Skeletal muscle tissue (tissue), 4 donors: ENCODE measurements around the gene SLC7A5. TPM values are rescaled to one million over a fixed set of nuclear protein-coding genes. Genes with fewer than 3 reads are reported as not detected.
"Not testable (repeated sequence)": the region's sequence is repeated elsewhere in the genome, so short reads cannot be mapped to it uniquely, and the experiment has no call there.

Source experiments
- H3K27ac ChIP-seq: one replicate; pipeline ENCODE4 v1.7.0; 2013; ENCODE audit warnings: mild to moderate bottlenecking, low read depth, low read length, inconsistent platforms
- H3K27me3 ChIP-seq, 3 donors: one replicate each; pipeline ENCODE4 v1.7.0; 2013; ENCODE audit warnings: low read length in 3 of 3; ENCODE audit not compliant: control insufficient read depth in 3 of 3, insufficient read depth in 3 of 3
- H3K36me3 ChIP-seq, 3 donors: one replicate each; pipeline ENCODE4 v1.7.0; 2013; ENCODE audit warnings: low read length in 3 of 3; ENCODE audit not compliant: control insufficient read depth in 3 of 3, insufficient read depth in 3 of 3
- H3K4me1 ChIP-seq, 3 donors: one replicate each; pipeline ENCODE4 v1.7.0; 2013; ENCODE audit warnings: low read length in 3 of 3, mild to moderate bottlenecking in 3 of 3; ENCODE audit not compliant: control insufficient read depth in 3 of 3, insufficient read depth in 3 of 3
- H3K4me3 ChIP-seq, 3 donors: one replicate each; pipeline ENCODE4 v1.7.0; 2013; ENCODE audit warnings: low read length in 3 of 3
- H3K9ac ChIP-seq, 3 donors: one replicate each; pipeline ENCODE4 v1.7.0; 2013; ENCODE audit warnings: low read length in 3 of 3, mild to moderate bottlenecking in 3 of 3, moderate library complexity in 2 of 3, low read depth in 1 of 3
- H3K9me3 ChIP-seq, 3 donors: one replicate each; pipeline ENCODE4 v1.7.0; 2013; ENCODE audit warnings: low read length in 3 of 3; ENCODE audit not compliant: control insufficient read depth in 3 of 3
- total RNA-seq: library from RNA; depleted of rRNA; stranded (reverse); fragments of >200 nt; gene quantifications from one replicate; pipeline ENCODE4 v1.2.3, GENCODE V29; 2014
- donor health status: Osteomylitis.

SLC7A5 gene
- total RNA-seq, 1 donor from 2014 or later: 3.1 TPM

GRCh38 chr16:87828907-87829621 lies 40.2 kb downstream of the SLC7A5 start:
- H3K4me1 ChIP-seq: peaks cover 0 to 1% (median 0%) of the 10 kb centered on the region in 3 donors
- H3K9ac ChIP-seq: no peak overlapping the region
- H3K9me3 ChIP-seq: no peaks in the 10 kb centered on the region
- peaks cover 13 to 34% (median 31%) of the 10 kb centered on the region in 3 donors for H3K36me3 ChIP-seq
- no peak overlapping the region for H3K27ac ChIP-seq
- no peak overlapping the region for H3K4me3 ChIP-seq
- peaks cover 0 to 5% (median 3%) of the 10 kb centered on the region in 3 donors for H3K27me3 ChIP-seq

- Histone ChIP-seq H3K36me3 (peaks cover 13 to 30% (median 24%) of the 10 kb centered on the region in 3 donors), H3K4me1 (no peaks in the 10 kb centered on the region), H3K9me3 (no peaks in the 10 kb centered on the region), H3K27ac (no peak overlapping the region), H3K9ac (no peak overlapping the region), H3K4me3 (no peak overlapping the region), H3K27me3 (peaks cover 0 to 9% (median 5%) of the 10 kb centered on the region in 3 donors)
Observed at GRCh38 chr16:87828071-87828906, 41.0 kb downstream of the SLC7A5 start.

- H3K27ac ChIP-seq, H3K27me3 ChIP-seq, H3K9ac ChIP-seq, H3K9me3 ChIP-seq, H3K4me3 ChIP-seq, H3K4me1 ChIP-seq: not testable (repeated sequence)
- peaks cover 8 to 23% (median 16%) of the 10 kb centered on the region in 3 donors for H3K36me3 ChIP-seq
Observed at GRCh38 chr16:87827588-87827915, 41.8 kb downstream of the SLC7A5 start.

GRCh38 chr16:87826798-87827587 lies 42.3 kb downstream of the SLC7A5 start:
- Histone ChIP-seq H3K27me3 (peaks cover 0 to 9% (median 5%) of the 10 kb centered on the region in 3 donors), H3K4me3 (no peak overlapping the region), H3K4me1 (peaks cover 0 to 5% (median 0%) of the 10 kb centered on the region in 3 donors), H3K9ac (no peak overlapping the region), H3K27ac (no peak overlapping the region), H3K9me3 (no peaks in the 10 kb centered on the region), H3K36me3 (peaks cover 7 to 18% (median 11%) of the 10 kb centered on the region in 3 donors)

- peaks cover 5 to 15% (median 7%) of the 10 kb centered on the region in 3 donors for H3K36me3 ChIP-seq
- H3K4me1 ChIP-seq, H3K27ac ChIP-seq, H3K9ac ChIP-seq, H3K27me3 ChIP-seq, H3K4me3 ChIP-seq, H3K9me3 ChIP-seq: not testable (repeated sequence)
Observed at GRCh38 chr16:87826407-87826797, 42.9 kb downstream of the SLC7A5 start.

- not testable (repeated sequence) for H3K27me3 ChIP-seq, H3K9ac ChIP-seq, H3K4me3 ChIP-seq, H3K4me1 ChIP-seq, H3K9me3 ChIP-seq, H3K36me3 ChIP-seq, H3K27ac ChIP-seq
Observed at GRCh38 chr16:87825842-87826120, 43.5 kb downstream of the SLC7A5 start.

GRCh38 chr16:87824991-87825841 lies 44.1 kb downstream of the SLC7A5 start:
- no peak overlapping the region for H3K4me3 ChIP-seq
- no peaks in the 10 kb centered on the region for H3K9me3 ChIP-seq
- no peak overlapping the region for H3K27ac ChIP-seq
- peaks cover 0 to 5% (median 0%) of the 10 kb centered on the region in 3 donors for H3K4me1 ChIP-seq
- H3K27me3 ChIP-seq: peaks cover 0 to 9% (median 5%) of the 10 kb centered on the region in 3 donors
- H3K9ac ChIP-seq: no peak overlapping the region
- H3K36me3 ChIP-seq: peaks cover 0 to 4% (median 0%) of the 10 kb centered on the region in 3 donors

GRCh38 chr16:87824016-87824990 lies 45.0 kb downstream of the SLC7A5 start:
- Histone ChIP-seq H3K27ac (no peak overlapping the region), H3K9ac (no peak overlapping the region), H3K4me1 (peaks cover 0 to 5% (median 0%) of the 10 kb centered on the region in 3 donors), H3K27me3 (peaks cover 0 to 9% (median 5%) of the 10 kb centered on the region in 3 donors), H3K4me3 (no peak overlapping the region), H3K36me3 (no peaks in the 10 kb centered on the region), H3K9me3 (no peaks in the 10 kb centered on the region)
